ENCODE data around the gene DNAH5.

- TF ChIP-seq CTCF (IDR thresholded peaks at IDR 0.05) (no peak), POLR2A (IDR thresholded peaks at IDR 0.05) (no peak)
Observed at GRCh38 chr5:13830536-13830935, 114.0 kb downstream of the DNAH5 start.

All from right lobe of liver (tissue), 4 donors.